GM18868 (cell line): ENCODE results near the gene ARPP19.
"Not testable (repeated sequence)": the region's sequence is repeated elsewhere in the genome, so short reads cannot be mapped to it uniquely, and the experiment has no call there.

Source experiments
- ATAC-seq: cut with Tn5 transposase; IDR thresholded peaks from one replicate; pipeline ENCODE4 v1.9.1; 2021; ENCODE audit warnings: mild to moderate bottlenecking, moderate library complexity; ENCODE audit not compliant: unreplicated experiment

ARPP19 gene

GRCh38 chr15:52568601-52569585 is at the start of gene ARPP19:
Gene ARPP19, minus strand, starts transcription at chr15:52569030. Its CDS starts 138 bp downstream, at chr15:52568892.
- peak; percentile 74 for ATAC-seq

GRCh38 chr15:52617026-52617425 is 48.2 kb upstream of the ARPP19 start:
- ATAC-seq: no peak

GRCh38 chr15:52615302-52615701 is 46.5 kb upstream of the ARPP19 start:
- no peak for ATAC-seq

GRCh38 chr15:52609593-52609992 is 40.8 kb upstream of the ARPP19 start:
- ATAC-seq: no peak

GRCh38 chr15:52584414-52584813 is 15.6 kb upstream of the ARPP19 start:
- ATAC-seq: no peak

GRCh38 chr15:52579852-52580251 is 11.0 kb upstream of the ARPP19 start:
- no peak for ATAC-seq

- no peak for ATAC-seq
Measured at GRCh38 chr15:52576692-52577091, 7.9 kb upstream of the ARPP19 start.

- ATAC-seq: not testable (repeated sequence)
Measured at GRCh38 chr15:52575573-52575972, 6.7 kb upstream of the ARPP19 start.

GRCh38 chr15:52575072-52575471 is 6.2 kb upstream of the ARPP19 start:
- ATAC-seq: no peak

GRCh38 chr15:52574623-52575022 is 5.8 kb upstream of the ARPP19 start:
- ATAC-seq: not testable (repeated sequence)

GRCh38 chr15:52567871-52568600 is 794 bp downstream of the ARPP19 start:
- ATAC-seq: no peak

GRCh38 chr15:52566889-52567288 is 1.9 kb downstream of the ARPP19 start:
- no peak for ATAC-seq

- ATAC-seq: peak; percentile 58
Measured at GRCh38 chr15:52565417-52566358, 3.1 kb downstream of the ARPP19 start.

GRCh38 chr15:52563501-52564060 is 5.2 kb downstream of the ARPP19 start:
- ATAC-seq: no peak

- peak; percentile 34 for ATAC-seq
Measured at GRCh38 chr15:52559575-52559974, 9.3 kb downstream of the ARPP19 start.

- ATAC-seq: peak; percentile 25
Measured at GRCh38 chr15:52559022-52559421, 9.8 kb downstream of the ARPP19 start.

- peak; percentile 88 for ATAC-seq
Measured at GRCh38 chr15:52558196-52558595, 10.6 kb downstream of the ARPP19 start.

- no peak for ATAC-seq
Measured at GRCh38 chr15:52557274-52557641, 11.6 kb downstream of the ARPP19 start.

GRCh38 chr15:52556524-52557273 is 12.1 kb downstream of the ARPP19 start:
- ATAC-seq: no peak

GRCh38 chr15:52552303-52552702 is 16.5 kb downstream of the ARPP19 start:
- no peak for ATAC-seq
